RWPE1 (cell line): ENCODE measurements around the gene KCND3.

Experiments used
- CTCF ChIA-PET: fragments of 350-600 bp; sonication (Branson Sonifier 250); formaldehyde crosslinking; extraction: SDS; loops from one replicate; lab custom pipeline; 2021; lab: Yijun Ruan, JAX
- POLR2A ChIA-PET: fragments of 400-600 bp; formaldehyde crosslinking; extraction: SDS; loops from one replicate; lab custom pipeline; 2020; ENCODE audit warnings: antibody characterized with exemption; ENCODE audit not compliant: low non-redundant PET; lab: Yijun Ruan, JAX
- DNase-seq: peaks from one replicate; pipeline ENCODE4 v3.0.0; 2012; ENCODE audit warnings: low spot score
- H3K27ac ChIP-seq: fragments of 450-650 bp; 2 replicates; pipeline ENCODE4 v1.5.1; 2017
- TF ChIP-seq, protein P1 (sequence below): fragments of 450-650 bp; conservative IDR thresholded peaks from 2 replicates; pipeline ENCODE4 v1.5.1; 2017; ENCODE audit warnings: low read depth, mild to moderate bottlenecking

The KCND3 gene

DNA sequence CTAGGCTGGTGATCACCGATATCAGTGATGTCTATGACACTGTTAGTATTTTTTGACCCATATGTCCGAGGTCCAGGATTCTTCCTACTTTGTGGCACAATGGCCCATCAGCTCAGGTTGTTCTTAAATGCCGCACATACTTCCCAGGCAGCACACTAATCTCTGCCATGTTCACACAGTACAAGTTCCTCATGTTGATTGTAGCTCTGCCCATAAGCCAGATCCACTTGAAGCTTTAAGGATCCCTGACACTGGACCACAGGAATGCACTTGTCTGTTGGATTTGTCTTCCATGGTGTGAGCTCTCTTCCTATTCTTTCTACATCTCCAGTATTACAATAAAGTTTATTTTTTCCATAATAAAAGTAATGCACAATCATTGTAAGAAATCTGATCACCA, 164.3 kb downstream of the KCND3 start:
- CTCF ChIA-PET = no interaction called here

DNA sequence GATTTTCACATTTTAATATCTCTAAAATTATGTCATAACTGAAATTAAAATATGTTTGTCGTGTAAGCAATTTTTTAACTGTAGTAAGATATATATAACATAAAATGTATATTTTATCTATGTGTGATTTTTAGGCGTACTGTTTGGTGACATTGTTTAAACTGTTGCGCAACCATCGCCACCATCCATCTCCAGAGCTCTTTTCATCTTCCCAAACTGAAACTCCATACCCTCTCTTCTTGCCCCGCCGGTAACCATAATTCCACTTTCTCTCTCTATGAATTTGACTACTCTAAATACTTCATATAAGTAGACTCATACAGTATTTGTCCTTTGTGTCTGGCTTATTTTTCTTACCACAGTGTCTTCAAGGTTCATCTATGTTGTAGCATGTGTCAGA, 167.3 kb downstream of the KCND3 start:
- ChIA-PET CTCF (interaction anchor here (0.6 kb wide), 1 partner anchor 49 kb away, joined by 4 read pairs; no protein-coding TSS in a partner anchor), POLR2A (no interaction called here)
- no peak overlapping the region for H3K27ac ChIP-seq
- no peak for DNase-seq
- TF ChIP-seq, protein P1, sequence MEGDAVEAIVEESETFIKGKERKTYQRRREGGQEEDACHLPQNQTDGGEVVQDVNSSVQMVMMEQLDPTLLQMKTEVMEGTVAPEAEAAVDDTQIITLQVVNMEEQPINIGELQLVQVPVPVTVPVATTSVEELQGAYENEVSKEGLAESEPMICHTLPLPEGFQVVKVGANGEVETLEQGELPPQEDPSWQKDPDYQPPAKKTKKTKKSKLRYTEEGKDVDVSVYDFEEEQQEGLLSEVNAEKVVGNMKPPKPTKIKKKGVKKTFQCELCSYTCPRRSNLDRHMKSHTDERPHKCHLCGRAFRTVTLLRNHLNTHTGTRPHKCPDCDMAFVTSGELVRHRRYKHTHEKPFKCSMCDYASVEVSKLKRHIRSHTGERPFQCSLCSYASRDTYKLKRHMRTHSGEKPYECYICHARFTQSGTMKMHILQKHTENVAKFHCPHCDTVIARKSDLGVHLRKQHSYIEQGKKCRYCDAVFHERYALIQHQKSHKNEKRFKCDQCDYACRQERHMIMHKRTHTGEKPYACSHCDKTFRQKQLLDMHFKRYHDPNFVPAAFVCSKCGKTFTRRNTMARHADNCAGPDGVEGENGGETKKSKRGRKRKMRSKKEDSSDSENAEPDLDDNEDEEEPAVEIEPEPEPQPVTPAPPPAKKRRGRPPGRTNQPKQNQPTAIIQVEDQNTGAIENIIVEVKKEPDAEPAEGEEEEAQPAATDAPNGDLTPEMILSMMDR = no peak

More for the DNA sequence above, 164.3 kb downstream of the KCND3 start:
- POLR2A ChIA-PET = no interaction called here
- no peak for DNase-seq
- no peak overlapping the region for H3K27ac ChIP-seq
- TF ChIP-seq, protein P1 = no peak

GRCh38 chr1:111821121-111821745, 168.2 kb downstream of the KCND3 start:
- ChIA-PET POLR2A (no interaction called here), CTCF (interaction anchor here (0.6 kb wide), 1 partner anchor 38 kb away, joined by 7 read pairs; no protein-coding TSS in a partner anchor)
- TF ChIP-seq, protein P1 = no peak
- no peak for DNase-seq
- no peak overlapping the region for H3K27ac ChIP-seq

DNA sequence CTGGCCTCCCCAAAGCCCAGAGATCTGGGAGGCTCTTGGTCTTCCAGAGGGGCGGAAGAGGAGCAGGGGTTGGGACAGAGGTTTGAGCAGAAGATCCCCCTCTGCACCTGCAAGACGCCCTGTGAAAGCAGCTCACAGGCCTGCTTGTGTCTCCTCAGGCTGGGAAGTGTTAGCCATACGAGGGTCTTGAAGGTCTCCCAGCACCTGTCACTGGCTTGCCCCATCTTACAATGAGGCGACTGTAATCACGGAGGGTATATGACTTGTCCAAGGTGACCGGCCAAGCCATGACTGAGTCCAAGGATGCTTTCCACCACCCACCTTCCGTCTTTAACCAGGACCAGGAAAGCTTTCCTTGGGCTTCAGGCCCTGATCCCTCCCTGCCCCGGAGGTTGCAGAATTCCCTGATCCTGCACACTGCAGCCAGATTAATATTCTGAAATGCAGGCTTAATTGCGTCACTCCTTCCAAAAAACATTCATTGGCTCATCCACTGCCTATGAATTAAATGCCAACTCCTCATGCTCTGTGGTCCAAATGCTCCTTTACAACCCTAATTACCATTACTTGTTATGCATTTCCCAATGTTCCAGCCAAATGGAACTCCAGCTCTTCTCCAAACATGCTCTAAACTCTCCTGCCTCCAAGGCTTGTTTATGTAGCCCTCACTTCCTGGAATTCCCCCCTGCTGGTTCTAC, 169.8 kb downstream of the KCND3 start:
- no peak for DNase-seq
- TF ChIP-seq, protein P1 = no peak
- H3K27ac ChIP-seq = no peak overlapping the region
- ChIA-PET CTCF (interaction anchor here (0.6 to 0.7 kb wide), 2 partner anchors 10 to 1085 kb away, joined by 3 read pairs; no protein-coding TSS in a partner anchor), POLR2A (no interaction called here)

DNA sequence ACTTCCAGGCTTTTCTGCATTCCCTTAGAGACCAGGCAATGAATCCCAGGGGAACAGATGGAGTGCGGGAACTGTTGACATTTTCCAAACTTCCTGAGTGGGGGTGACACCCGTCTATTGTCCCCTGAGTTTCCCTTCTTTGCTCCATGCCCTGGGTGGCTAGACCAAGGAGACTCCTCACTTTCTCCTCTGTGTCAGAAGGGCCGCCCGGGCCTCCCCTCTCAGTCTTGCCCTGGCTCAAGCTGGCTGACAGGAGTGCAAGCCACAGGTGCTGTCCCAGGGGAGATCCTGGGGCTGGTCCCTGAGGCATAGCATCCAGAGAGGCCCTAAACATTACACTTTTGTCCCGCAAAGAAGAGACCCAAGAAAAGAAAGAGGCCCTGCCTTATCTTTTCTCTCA, 170.9 kb downstream of the KCND3 start:
- TF ChIP-seq, protein P1 = no peak
- DNase-seq = no peak
- no peak overlapping the region for H3K27ac ChIP-seq
- ChIA-PET CTCF (no interaction called here), POLR2A (no interaction called here)

DNA sequence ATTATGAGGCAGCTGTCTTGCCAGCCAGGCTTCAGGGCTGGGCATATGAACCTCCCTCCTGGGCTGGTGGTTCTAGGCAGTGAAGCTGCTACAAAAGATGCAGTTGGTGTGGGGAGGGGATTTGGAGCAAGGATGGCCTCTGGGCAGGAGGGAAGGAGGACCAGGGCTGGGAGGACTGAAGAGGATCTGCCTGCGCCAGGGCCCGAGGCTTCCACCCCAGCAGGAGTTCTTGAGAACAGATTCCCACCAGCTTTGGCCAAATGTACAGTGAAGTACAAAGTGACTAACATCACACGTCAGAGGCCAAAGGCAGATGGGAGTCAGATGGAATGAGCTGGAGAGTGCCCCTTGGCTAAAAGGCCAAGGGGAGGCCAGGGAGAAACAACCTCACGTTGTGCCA, 171.4 kb downstream of the KCND3 start:
- POLR2A ChIA-PET = no interaction called here
- CTCF ChIA-PET = no interaction called here
- TF ChIP-seq, protein P1 = no peak
- H3K27ac ChIP-seq = no peak overlapping the region
- DNase-seq = no peak
